Activated T-helper 1 cell treated with anti-CD3 and anti-CD28 coated beads, Interleukin-2, amount 50 U/mL, for 16 hours (primary cell): Measurements from ENCODE around the gene TCP11L2.

ENCODE experiments used
- DNase-seq, 2 donors: peaks; one replicate each; pipeline ENCODE4 v3.0.0-alpha.2; 2020; ENCODE audit warnings: low read depth in 1 of 2, low spot score in 1 of 2

The TCP11L2 gene

DNA sequence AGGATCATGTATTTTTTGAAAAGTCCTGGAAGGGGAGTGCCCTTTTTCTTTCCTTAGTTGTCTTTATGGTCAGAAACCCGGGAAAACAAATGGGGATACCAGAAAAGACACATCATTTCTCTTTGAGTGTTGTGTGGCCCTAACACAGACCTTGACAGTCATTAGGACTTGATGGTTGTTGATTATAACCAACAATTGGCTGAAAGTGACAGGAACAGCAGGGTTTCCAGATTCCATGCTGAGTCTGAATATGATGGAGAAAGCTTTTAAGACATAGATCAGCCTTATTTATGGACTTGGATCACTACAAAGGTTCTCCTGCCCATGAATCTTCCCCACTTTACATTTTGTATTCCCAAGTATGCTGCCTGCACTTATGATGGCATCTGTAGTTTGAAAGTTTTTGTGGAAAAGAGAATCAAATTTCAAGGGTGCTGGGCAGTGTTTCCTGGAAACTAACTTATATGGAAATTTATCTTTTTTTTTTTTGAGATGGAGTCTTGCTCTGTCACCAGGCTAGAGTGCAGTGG lies 85.4 kb downstream of the TCP11L2 start:
- DNase-seq, result no peak

DNA sequence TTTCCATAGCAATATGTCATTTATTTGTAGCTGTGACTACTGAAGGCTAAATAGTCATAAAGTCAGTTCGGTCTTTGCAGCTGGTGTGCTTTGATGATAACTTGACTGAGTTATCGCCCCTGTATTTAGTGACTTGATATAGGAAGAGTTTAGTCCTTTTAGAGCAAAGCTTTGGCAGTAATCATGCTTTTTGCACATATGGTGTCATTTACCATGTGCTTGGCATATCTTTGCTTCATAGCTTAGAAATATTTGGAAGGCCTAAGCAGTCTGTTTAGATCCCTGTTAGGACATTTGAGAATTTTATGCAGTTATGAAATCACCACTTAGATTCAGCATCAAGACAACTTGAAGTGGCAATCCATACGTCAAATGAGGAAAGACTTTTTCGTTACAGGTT lies 86.6 kb downstream of the TCP11L2 start:
- DNase-seq, result no peak

DNA sequence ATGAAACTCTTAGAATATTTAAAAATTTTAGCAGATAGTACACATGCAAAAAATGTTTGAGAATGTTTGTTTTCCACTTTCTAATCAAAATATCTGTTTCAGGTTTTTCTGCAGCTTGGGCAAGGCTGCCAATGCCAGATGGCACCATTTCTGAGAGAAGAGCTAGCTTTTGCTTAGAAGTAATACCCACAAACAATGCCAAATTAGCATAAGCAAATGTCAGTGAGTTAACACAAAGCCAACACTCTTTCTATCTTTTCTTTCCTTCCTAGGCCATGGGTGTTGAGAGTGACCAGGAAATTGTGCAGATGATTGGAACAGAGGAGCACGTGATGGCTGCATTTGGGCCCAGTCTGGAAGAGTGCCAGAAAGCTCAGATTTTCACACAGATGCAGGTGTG lies 90.2 kb downstream of the TCP11L2 start:
- no peak for DNase-seq
